HG03108 (cell line): ENCODE data around the gene BSN.
"Not testable (repeated sequence)": the region's sequence is repeated elsewhere in the genome, so short reads cannot be mapped to it uniquely, and the experiment has no call there.

ENCODE experiments used
- ATAC-seq: cut with Tn5 transposase; IDR thresholded peaks from one replicate; pipeline ENCODE4 v1.9.1; 2021; ENCODE audit warnings: moderate library complexity; ENCODE audit not compliant: unreplicated experiment

BSN gene

GRCh38 chr3:49671291-49672288, 117.3 kb downstream of the BSN start:
- no peak for ATAC-seq

GRCh38 chr3:49673121-49673714, 118.9 kb downstream of the BSN start:
- no peak for ATAC-seq

- peak; percentile 80 for ATAC-seq
Observed at GRCh38 chr3:49673715-49674496, 119.6 kb downstream of the BSN start, which contains the start of gene APEH. APEH (plus strand) TSS chr3:49674351; CDS start chr3:49674402, 51 bp downstream.

- ATAC-seq: peak; percentile 21
Observed at GRCh38 chr3:49674497-49674983, 120.3 kb downstream of the BSN start.

- no peak for ATAC-seq
Observed at GRCh38 chr3:49675912-49676311, 121.6 kb downstream of the BSN start.

GRCh38 chr3:49680493-49681231, 126.4 kb downstream of the BSN start:
- no peak for ATAC-seq

- ATAC-seq: no peak
Observed at GRCh38 chr3:49681232-49681522, 126.9 kb downstream of the BSN start.

GRCh38 chr3:49681543-49681942, 127.3 kb downstream of the BSN start:
- ATAC-seq: no peak

- ATAC-seq: no peak
Observed at GRCh38 chr3:49683162-49683561, 128.9 kb downstream of the BSN start.

GRCh38 chr3:49684453-49684852, 130.2 kb downstream of the BSN start:
- ATAC-seq: not testable (repeated sequence)

GRCh38 chr3:49685103-49685502, 130.8 kb downstream of the BSN start:
- not testable (repeated sequence) for ATAC-seq

GRCh38 chr3:49685846-49686245, 131.6 kb downstream of the BSN start:
- ATAC-seq: not testable (repeated sequence)

GRCh38 chr3:49686346-49686745, 132.1 kb downstream of the BSN start:
- not testable (repeated sequence) for ATAC-seq

GRCh38 chr3:49686769-49687423, 132.6 kb downstream of the BSN start:
- not testable (repeated sequence) for ATAC-seq

- ATAC-seq: not testable (repeated sequence)
Observed at GRCh38 chr3:49687424-49687795, 133.1 kb downstream of the BSN start.

GRCh38 chr3:49688338-49689045, 134.2 kb downstream of the BSN start:
- not testable (repeated sequence) for ATAC-seq

GRCh38 chr3:49689046-49689907, 135.0 kb downstream of the BSN start, which contains the start of the genes MST1 and RNF123:
MST1 (minus strand) TSS chr3:49689474; CDS start chr3:49688691, 783 bp downstream.
RNF123 (plus strand) TSS chr3:49689557; CDS start chr3:49691166, 1,609 bp downstream.
- peak; percentile 49 for ATAC-seq
